Progenitor cell of endocrine pancreas (in vitro differentiated cells): ENCODE results near the gene ILKAP. TPM values are rescaled to one million over a fixed set of nuclear protein-coding genes. Genes with fewer than 3 reads are reported as not detected.
A peak's percentile ranks its signal among the peaks of the same experiment; 100 is the strongest.

ENCODE experiments used
- DNase-seq: peaks from one replicate; pipeline ENCODE4 v3.0.0; 2021; ENCODE audit warnings: low spot score; ENCODE audit not compliant: unreplicated experiment
- H3K27ac Mint-ChIP-seq: 2 replicates; pipeline ENCODE4 v1.8.0; 2021; ENCODE audit warnings: mild to moderate bottlenecking, moderate library complexity, mixed read lengths
- H3K27me3 Mint-ChIP-seq: 2 replicates; pipeline ENCODE4 v1.8.0; 2021; ENCODE audit warnings: mixed read lengths
- H3K36me3 Mint-ChIP-seq: 2 replicates; pipeline ENCODE4 v1.8.0; 2022; ENCODE audit warnings: mixed read lengths; ENCODE audit not compliant: insufficient read depth
- H3K4me1 Mint-ChIP-seq: 2 replicates; pipeline ENCODE4 v1.8.0; 2021; ENCODE audit warnings: low read depth, mixed read lengths
- H3K4me3 Mint-ChIP-seq: 2 replicates; pipeline ENCODE4 v1.8.0; 2021; ENCODE audit warnings: low read depth, mild to moderate bottlenecking, moderate library complexity, mixed read lengths
- H3K9me3 Mint-ChIP-seq: 2 replicates; pipeline ENCODE4 v1.8.0; 2021; ENCODE audit warnings: low read depth, mixed read lengths
- CTCF ChIP-seq: fragments of 200-600 bp; sonication (generic); IDR thresholded peaks from one replicate; pipeline ENCODE4 v1.5.0; 2021; ENCODE audit warnings: antibody characterized with exemption, mild to moderate bottlenecking; ENCODE audit not compliant: unreplicated experiment
- total RNA-seq: library from RNA; stranded (reverse); gene quantifications from 2 replicates; pipeline ENCODE4 v1.2.1, GENCODE V29; 2021

ILKAP gene
- total RNA-seq, 1 donor from 2014 or later = 56.3 TPM

GRCh38 chr2:238149841-238150572 lies 53.5 kb downstream of the ILKAP start:
- H3K27ac Mint-ChIP-seq = no peak overlapping the region
- H3K4me1 Mint-ChIP-seq = no peaks in the 10 kb centered on the region
- H3K9me3 Mint-ChIP-seq = no peaks in the 10 kb centered on the region
- H3K36me3 Mint-ChIP-seq = no peaks in the 10 kb centered on the region
- H3K27me3 Mint-ChIP-seq = no peaks in the 10 kb centered on the region
- DNase-seq = no peak
- H3K4me3 Mint-ChIP-seq = no peak overlapping the region
- no peak for TF ChIP-seq CTCF

- no peak for TF ChIP-seq CTCF
- DNase-seq = no peak
- Mint-ChIP-seq H3K27me3 (no peaks in the 10 kb centered on the region), H3K27ac (peak overlapping the region; percentile 29), H3K4me1 (no peaks in the 10 kb centered on the region), H3K4me3 (no peak overlapping the region), H3K36me3 (no peaks in the 10 kb centered on the region), H3K9me3 (no peaks in the 10 kb centered on the region)
These were observed 54.5 kb downstream of the ILKAP start for GRCh38 chr2:238148981-238149380.

- Mint-ChIP-seq H3K27ac (no peak overlapping the region), H3K9me3 (no peaks in the 10 kb centered on the region), H3K36me3 (no peaks in the 10 kb centered on the region), H3K27me3 (no peaks in the 10 kb centered on the region), H3K4me3 (no peak overlapping the region), H3K4me1 (no peaks in the 10 kb centered on the region)
- no peak for TF ChIP-seq CTCF
- DNase-seq = no peak
These were observed 56.5 kb downstream of the ILKAP start for GRCh38 chr2:238146884-238147544.

GRCh38 chr2:238145851-238146250 lies 57.6 kb downstream of the ILKAP start:
- DNase-seq = no peak
- no peaks in the 10 kb centered on the region for H3K27me3 Mint-ChIP-seq
- TF ChIP-seq CTCF = no peak
- no peaks in the 10 kb centered on the region for H3K9me3 Mint-ChIP-seq
- H3K36me3 Mint-ChIP-seq = no peaks in the 10 kb centered on the region
- no peaks in the 10 kb centered on the region for H3K4me1 Mint-ChIP-seq
- no peak overlapping the region for H3K4me3 Mint-ChIP-seq
- no peak overlapping the region for H3K27ac Mint-ChIP-seq

- H3K4me1 Mint-ChIP-seq = no peaks in the 10 kb centered on the region
- no peaks in the 10 kb centered on the region for H3K27me3 Mint-ChIP-seq
- TF ChIP-seq CTCF = no peak
- H3K36me3 Mint-ChIP-seq = no peaks in the 10 kb centered on the region
- H3K27ac Mint-ChIP-seq = no peak overlapping the region
- no peak overlapping the region for H3K4me3 Mint-ChIP-seq
- no peak for DNase-seq
- no peaks in the 10 kb centered on the region for H3K9me3 Mint-ChIP-seq
These were observed 58.4 kb downstream of the ILKAP start for GRCh38 chr2:238145046-238145445.
